Stimulated activated naive B cell treated with anti-CD40 and anti-IgM and Interleukin-4, amounts not matched to agents 10 μg/mL and 1 μg/mL and 100 μg/mL, for 72 hours (primary cell): ENCODE data around the gene OAS3.

Source experiments
- ATAC-seq, 2 donors: fragments of 150-1000 bp; cut with Tn5 transposase; replicated peaks; 2 replicates each; pipeline ENCODE4 v1.10.0; 2021; ENCODE audit warnings: moderate library complexity in 1 of 2
- DNase-seq: peaks from one replicate; pipeline ENCODE4 v3.0.0; 2021
- H3K27ac Mint-ChIP-seq: one replicate; pipeline ENCODE4 v1.8.0; 2022; ENCODE audit warnings: mild to moderate bottlenecking, mixed read lengths
- H3K27me3 Mint-ChIP-seq, 2 donors: one replicate each; pipeline ENCODE4 v1.8.0; 2022; ENCODE audit warnings: mixed read lengths in 2 of 2
- H3K36me3 Mint-ChIP-seq, 2 donors: one replicate each; pipeline ENCODE4 v1.8.0; 2022; ENCODE audit warnings: mixed read lengths in 2 of 2, mild to moderate bottlenecking in 1 of 2
- H3K4me1 Mint-ChIP-seq, 2 donors: one replicate each; pipeline ENCODE4 v1.8.0; 2022; ENCODE audit warnings: mixed read lengths in 2 of 2, mild to moderate bottlenecking in 1 of 2
- H3K4me3 Mint-ChIP-seq, 2 donors: one replicate each; pipeline ENCODE4 v1.8.0; 2022; ENCODE audit warnings: mild to moderate bottlenecking in 2 of 2, mixed read lengths in 2 of 2, moderate library complexity in 1 of 2
- H3K9me3 Mint-ChIP-seq, 2 donors: one replicate each; pipeline ENCODE4 v1.8.0; 2022; ENCODE audit warnings: mixed read lengths in 2 of 2, mild to moderate bottlenecking in 1 of 2

OAS3 gene

GRCh38 chr12:113014565-113014964, 76.3 kb downstream of the OAS3 start:
- peaks cover 29 to 32% of the 10 kb centered on the region in 2 donors for H3K36me3 Mint-ChIP-seq
- H3K4me3 Mint-ChIP-seq, result no peak overlapping the region
- no peaks in the 10 kb centered on the region for H3K27me3 Mint-ChIP-seq
- peaks cover 9 to 10% of the 10 kb centered on the region in 2 donors for H3K9me3 Mint-ChIP-seq
- no peaks in the 10 kb centered on the region for H3K4me1 Mint-ChIP-seq
- no peak for ATAC-seq
- no peak overlapping the region for H3K27ac Mint-ChIP-seq
- DNase-seq, result no peak

- peaks cover under 1 to 2% of the 10 kb centered on the region in 2 donors for H3K9me3 Mint-ChIP-seq
- H3K4me3 Mint-ChIP-seq, result no peak overlapping the region
- DNase-seq (no peak), ATAC-seq (no peak)
- peaks cover 8 to 9% of the 10 kb centered on the region in 2 donors for H3K36me3 Mint-ChIP-seq
- no peaks in the 10 kb centered on the region for H3K4me1 Mint-ChIP-seq
- H3K27me3 Mint-ChIP-seq, result peaks cover 0 to 13% of the 10 kb centered on the region in 2 donors
- H3K27ac Mint-ChIP-seq, result no peak overlapping the region
Observed at GRCh38 chr12:113016796-113017195, 78.5 kb downstream of the OAS3 start.

GRCh38 chr12:113019025-113019424, 80.8 kb downstream of the OAS3 start:
- Mint-ChIP-seq H3K9me3 (no peaks in the 10 kb centered on the region), H3K27me3 (peaks cover 8 to 22% of the 10 kb centered on the region in 2 donors), H3K4me1 (peaks cover 4 to 5% of the 10 kb centered on the region in 2 donors), H3K4me3 (no peak overlapping the region), H3K27ac (no peak overlapping the region), H3K36me3 (peaks cover 0 to 6% of the 10 kb centered on the region in 2 donors)
- ATAC-seq (no peak), DNase-seq (no peak)

GRCh38 chr12:113021500-113021899, 83.2 kb downstream of the OAS3 start:
- peaks cover 4 to 5% of the 10 kb centered on the region in 2 donors for H3K4me1 Mint-ChIP-seq
- DNase-seq, result no peak
- H3K36me3 Mint-ChIP-seq, result peaks cover 0 to 8% of the 10 kb centered on the region in 2 donors
- no peaks in the 10 kb centered on the region for H3K9me3 Mint-ChIP-seq
- H3K4me3 Mint-ChIP-seq, result no peak overlapping the region
- ATAC-seq, result no peak
- peaks cover 8 to 22% of the 10 kb centered on the region in 2 donors for H3K27me3 Mint-ChIP-seq
- no peak overlapping the region for H3K27ac Mint-ChIP-seq
